Stimulated activated naive B cell treated with anti-CD40 and anti-IgM and Interleukin-4, amounts not matched to agents 10 μg/mL and 1 μg/mL and 100 μg/mL, for 72 hours (primary cell): ENCODE data around the gene SOX5.
"Not testable (repeated sequence)": the region's sequence is repeated elsewhere in the genome, so short reads cannot be mapped to it uniquely, and the experiment has no call there.

Experiments used
- ATAC-seq, 2 donors: fragments of 150-1000 bp; cut with Tn5 transposase; replicated peaks; 2 replicates each; pipeline ENCODE4 v1.10.0; 2021; ENCODE audit warnings: moderate library complexity in 1 of 2
- DNase-seq: peaks from one replicate; pipeline ENCODE4 v3.0.0; 2021
- H3K27ac Mint-ChIP-seq: one replicate; pipeline ENCODE4 v1.8.0; 2022; ENCODE audit warnings: mild to moderate bottlenecking, mixed read lengths
- H3K27me3 Mint-ChIP-seq, 2 donors: one replicate each; pipeline ENCODE4 v1.8.0; 2022; ENCODE audit warnings: mixed read lengths in 2 of 2
- H3K36me3 Mint-ChIP-seq, 2 donors: one replicate each; pipeline ENCODE4 v1.8.0; 2022; ENCODE audit warnings: mixed read lengths in 2 of 2, mild to moderate bottlenecking in 1 of 2
- H3K4me1 Mint-ChIP-seq, 2 donors: one replicate each; pipeline ENCODE4 v1.8.0; 2022; ENCODE audit warnings: mixed read lengths in 2 of 2, mild to moderate bottlenecking in 1 of 2
- H3K4me3 Mint-ChIP-seq, 2 donors: one replicate each; pipeline ENCODE4 v1.8.0; 2022; ENCODE audit warnings: mild to moderate bottlenecking in 2 of 2, mixed read lengths in 2 of 2, moderate library complexity in 1 of 2
- H3K9me3 Mint-ChIP-seq, 2 donors: one replicate each; pipeline ENCODE4 v1.8.0; 2022; ENCODE audit warnings: mixed read lengths in 2 of 2, mild to moderate bottlenecking in 1 of 2

SOX5 gene

DNA sequence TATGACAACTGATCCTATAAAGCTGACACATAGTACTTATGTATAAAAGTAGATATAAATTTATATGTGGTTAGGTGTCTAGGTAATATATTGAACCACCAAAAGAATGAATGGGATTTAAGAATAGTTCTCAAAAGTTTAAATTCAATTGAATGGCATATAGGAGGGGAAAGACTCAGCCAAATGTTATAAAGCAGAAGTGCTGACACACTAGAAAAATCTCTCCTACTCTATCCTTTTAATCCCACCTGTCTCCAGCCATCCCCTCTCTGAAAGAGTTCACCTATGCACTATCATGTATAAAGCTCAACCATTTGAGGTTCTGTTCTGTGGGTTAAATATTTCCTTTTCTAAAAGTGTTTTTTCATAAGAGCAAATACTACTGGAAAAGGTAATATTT, 400.7 kb downstream of the SOX5 start:
- H3K4me1 Mint-ChIP-seq, result no peaks in the 10 kb centered on the region
- H3K9me3 Mint-ChIP-seq, result no peaks in the 10 kb centered on the region
- ATAC-seq (no peak), DNase-seq (no peak)
- no peak overlapping the region for H3K27ac Mint-ChIP-seq
- no peaks in the 10 kb centered on the region for H3K36me3 Mint-ChIP-seq
- no peaks in the 10 kb centered on the region for H3K27me3 Mint-ChIP-seq
- H3K4me3 Mint-ChIP-seq, result no peak overlapping the region

DNA sequence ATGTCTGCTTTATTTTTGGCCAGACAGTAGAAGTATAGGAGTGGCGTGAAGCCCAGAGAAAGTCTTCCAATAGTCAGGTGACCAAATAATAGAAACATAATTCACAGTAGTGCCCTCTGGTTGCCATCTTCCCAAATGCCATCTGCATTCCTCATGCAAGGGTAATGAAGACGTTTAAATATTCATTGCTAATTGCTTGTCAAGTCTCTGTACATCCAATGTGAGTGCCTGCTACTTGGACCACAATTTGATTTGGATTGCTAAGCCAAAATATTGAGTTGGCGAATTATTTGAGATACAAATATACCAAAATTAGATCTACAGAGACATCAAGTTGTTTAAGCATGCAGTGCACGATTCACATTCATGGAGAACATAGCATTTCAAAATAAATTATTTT, 402.7 kb downstream of the SOX5 start:
- Mint-ChIP-seq H3K4me1 (no peaks in the 10 kb centered on the region), H3K36me3 (no peaks in the 10 kb centered on the region), H3K27ac (no peak overlapping the region), H3K4me3 (no peak overlapping the region), H3K9me3 (no peaks in the 10 kb centered on the region), H3K27me3 (no peaks in the 10 kb centered on the region)
- DNase-seq, result no peak
- ATAC-seq, result no peak

GRCh38 chr12:23543767-23544166, 405.7 kb downstream of the SOX5 start:
- H3K27me3 Mint-ChIP-seq, result no peaks in the 10 kb centered on the region
- H3K4me1 Mint-ChIP-seq, result no peaks in the 10 kb centered on the region
- no peaks in the 10 kb centered on the region for H3K9me3 Mint-ChIP-seq
- H3K36me3 Mint-ChIP-seq, result no peaks in the 10 kb centered on the region
- no peak overlapping the region for H3K27ac Mint-ChIP-seq
- no peak for DNase-seq
- no peak overlapping the region for H3K4me3 Mint-ChIP-seq
- ATAC-seq, result no peak

DNA sequence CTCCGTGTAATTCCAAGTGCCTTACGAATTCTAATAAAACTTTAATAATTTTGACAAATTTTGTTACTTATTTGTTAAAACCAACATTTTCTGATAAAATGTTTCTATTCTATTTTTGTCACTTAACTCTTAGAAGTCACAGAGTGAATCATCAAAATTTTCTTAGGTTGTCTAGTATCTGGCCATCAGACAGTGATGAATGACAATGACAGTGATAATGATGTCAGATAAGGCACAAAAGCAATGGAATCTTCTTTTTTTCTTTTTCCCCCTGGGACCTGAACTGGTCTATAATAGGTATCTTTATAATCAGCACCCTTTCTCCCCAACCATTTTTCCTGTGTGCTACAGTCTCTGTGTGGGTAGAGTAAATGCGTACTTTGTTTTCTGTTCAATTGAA, 407.3 kb downstream of the SOX5 start:
- Mint-ChIP-seq H3K27ac (no peak overlapping the region), H3K4me1 (no peaks in the 10 kb centered on the region), H3K27me3 (no peaks in the 10 kb centered on the region), H3K4me3 (no peak overlapping the region), H3K36me3 (no peaks in the 10 kb centered on the region), H3K9me3 (no peaks in the 10 kb centered on the region)
- ATAC-seq (no peak), DNase-seq (no peak)

DNA sequence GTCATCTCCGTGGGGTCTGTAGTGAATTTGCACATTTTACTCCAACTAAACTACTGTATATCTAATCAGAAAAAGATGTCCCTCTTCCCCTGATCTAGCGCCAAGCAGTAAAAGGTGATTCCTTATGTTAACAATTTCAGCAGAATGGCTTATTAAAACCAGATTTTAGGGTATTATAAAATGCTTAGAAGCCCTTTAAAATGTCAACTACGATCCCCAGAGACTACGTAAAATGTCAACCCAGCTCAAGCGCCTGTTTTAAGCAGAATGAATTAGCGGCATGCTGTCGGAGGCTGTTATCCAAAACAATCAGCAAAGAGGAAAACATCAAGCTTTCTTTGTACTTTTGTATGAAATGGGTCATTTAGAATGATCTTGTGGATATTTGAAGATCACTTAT, 408.9 kb downstream of the SOX5 start:
- Mint-ChIP-seq H3K27ac (no peak overlapping the region), H3K4me1 (no peaks in the 10 kb centered on the region), H3K36me3 (no peaks in the 10 kb centered on the region), H3K27me3 (no peaks in the 10 kb centered on the region), H3K9me3 (no peaks in the 10 kb centered on the region), H3K4me3 (no peak overlapping the region)
- ATAC-seq, result no peak
- no peak for DNase-seq

DNA sequence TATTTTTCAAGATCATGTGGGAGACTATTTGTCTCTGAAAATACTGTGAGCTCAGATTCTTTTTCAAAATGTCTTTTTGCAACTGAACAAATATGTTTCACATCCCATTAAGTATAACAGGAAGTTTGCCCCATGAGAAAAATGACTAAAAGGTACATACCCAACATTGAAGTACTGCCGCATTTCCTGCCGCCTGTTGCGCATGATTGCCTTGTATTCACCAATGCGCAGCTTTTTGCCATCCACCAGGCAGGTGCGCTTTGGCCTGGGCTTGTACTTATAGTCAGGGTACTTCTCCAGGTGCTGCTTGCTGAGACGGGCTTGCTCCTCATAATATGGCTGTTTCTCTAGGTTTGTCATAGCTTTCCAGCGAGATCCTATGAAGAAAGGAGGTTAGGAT, 413.2 kb downstream of the SOX5 start:
- Mint-ChIP-seq H3K9me3 (no peaks in the 10 kb centered on the region), H3K36me3 (no peaks in the 10 kb centered on the region), H3K4me1 (no peaks in the 10 kb centered on the region), H3K4me3 (no peak overlapping the region), H3K27ac (no peak overlapping the region), H3K27me3 (no peaks in the 10 kb centered on the region)
- peak in 1 of 2 donors; percentile 73 for ATAC-seq
- DNase-seq, result peak; percentile 18

DNA sequence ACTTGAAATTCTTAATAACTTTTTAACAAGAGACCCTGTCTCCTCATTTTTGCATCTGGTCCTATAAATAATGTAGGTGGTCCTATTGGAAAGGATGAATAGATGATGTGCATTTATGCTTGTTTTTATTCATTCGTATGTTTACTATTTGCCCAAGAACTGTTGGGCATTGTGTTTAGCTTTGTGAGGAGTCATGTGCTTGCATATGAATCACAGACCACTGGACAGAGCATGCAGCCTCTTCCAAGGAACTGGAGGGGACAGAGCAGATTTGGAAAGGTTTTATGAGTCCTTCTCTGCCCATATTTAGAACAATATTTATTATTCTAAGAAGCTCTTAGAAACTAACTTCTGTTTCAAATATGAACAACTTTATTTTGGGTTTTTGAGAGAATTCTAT, 414.0 kb downstream of the SOX5 start:
- Mint-ChIP-seq H3K9me3 (no peaks in the 10 kb centered on the region), H3K27ac (no peak overlapping the region), H3K4me3 (no peak overlapping the region), H3K4me1 (no peaks in the 10 kb centered on the region), H3K27me3 (no peaks in the 10 kb centered on the region), H3K36me3 (no peaks in the 10 kb centered on the region)
- DNase-seq (no peak), ATAC-seq (no peak)

DNA sequence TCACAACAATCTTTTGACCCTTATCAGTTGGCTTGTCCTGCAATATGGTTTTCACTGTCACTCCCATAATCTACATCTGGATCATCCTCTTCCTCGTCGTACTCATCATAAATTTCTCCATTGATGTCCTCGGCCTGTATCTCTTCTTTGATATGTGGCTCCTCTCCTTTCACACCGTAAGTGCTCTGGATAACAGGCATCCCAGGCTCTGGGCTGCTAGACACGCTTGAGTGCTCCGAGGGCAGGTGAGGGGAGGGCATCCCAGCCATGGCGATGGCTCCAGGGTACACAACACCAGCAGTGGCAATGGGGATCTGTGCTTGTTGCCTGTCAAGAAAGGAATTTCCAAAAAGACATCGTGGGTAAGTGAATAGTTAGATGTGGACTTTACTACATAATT, 415.3 kb downstream of the SOX5 start:
- Mint-ChIP-seq H3K36me3 (no peaks in the 10 kb centered on the region), H3K4me1 (no peaks in the 10 kb centered on the region), H3K27ac (no peak overlapping the region), H3K27me3 (no peaks in the 10 kb centered on the region), H3K9me3 (no peaks in the 10 kb centered on the region), H3K4me3 (no peak overlapping the region)
- DNase-seq (no peak), ATAC-seq (no peak)

- DNase-seq, result no peak
- no peaks in the 10 kb centered on the region for H3K4me1 Mint-ChIP-seq
- no peaks in the 10 kb centered on the region for H3K36me3 Mint-ChIP-seq
- H3K27ac Mint-ChIP-seq, result no peak overlapping the region
- H3K27me3 Mint-ChIP-seq, result no peaks in the 10 kb centered on the region
- H3K4me3 Mint-ChIP-seq, result no peak overlapping the region
- no peaks in the 10 kb centered on the region for H3K9me3 Mint-ChIP-seq
- ATAC-seq, result no peak
Observed at GRCh38 chr12:23533699-23534098, 415.8 kb downstream of the SOX5 start.

GRCh38 chr12:23533265-23533664, 416.2 kb downstream of the SOX5 start:
- Mint-ChIP-seq H3K27ac (no peak overlapping the region), H3K9me3 (no peaks in the 10 kb centered on the region), H3K36me3 (no peaks in the 10 kb centered on the region), H3K4me3 (no peak overlapping the region), H3K4me1 (no peaks in the 10 kb centered on the region), H3K27me3 (no peaks in the 10 kb centered on the region)
- no peak for DNase-seq
- no peak for ATAC-seq

GRCh38 chr12:23528316-23528715, 421.2 kb downstream of the SOX5 start:
- no peak for ATAC-seq

GRCh38 chr12:23525450-23526072, 423.9 kb downstream of the SOX5 start:
- H3K4me1 Mint-ChIP-seq, result no peaks in the 10 kb centered on the region
- peaks cover 0 to 2% of the 10 kb centered on the region in 2 donors for H3K9me3 Mint-ChIP-seq
- no peaks in the 10 kb centered on the region for H3K27me3 Mint-ChIP-seq
- no peak overlapping the region for H3K4me3 Mint-ChIP-seq
- H3K36me3 Mint-ChIP-seq, result no peaks in the 10 kb centered on the region
- no peak overlapping the region for H3K27ac Mint-ChIP-seq
- ATAC-seq, result no peak
- no peak for DNase-seq

More at GRCh38 chr12:23528316-23528715, 421.2 kb downstream of the SOX5 start:
- Mint-ChIP-seq H3K9me3 (peaks cover 0 to 2% of the 10 kb centered on the region in 2 donors), H3K27me3 (no peaks in the 10 kb centered on the region), H3K27ac (no peak overlapping the region), H3K4me1 (no peaks in the 10 kb centered on the region), H3K36me3 (no peaks in the 10 kb centered on the region), H3K4me3 (no peak overlapping the region)
- DNase-seq, result no peak

GRCh38 chr12:23523339-23523738, 426.1 kb downstream of the SOX5 start:
- Mint-ChIP-seq H3K36me3 (no peaks in the 10 kb centered on the region), H3K27me3 (no peaks in the 10 kb centered on the region), H3K4me1 (no peaks in the 10 kb centered on the region), H3K27ac (no peak overlapping the region), H3K9me3 (peaks cover 5 to 6% of the 10 kb centered on the region in 2 donors), H3K4me3 (no peak overlapping the region)
- DNase-seq, result no peak
- no peak for ATAC-seq

DNA sequence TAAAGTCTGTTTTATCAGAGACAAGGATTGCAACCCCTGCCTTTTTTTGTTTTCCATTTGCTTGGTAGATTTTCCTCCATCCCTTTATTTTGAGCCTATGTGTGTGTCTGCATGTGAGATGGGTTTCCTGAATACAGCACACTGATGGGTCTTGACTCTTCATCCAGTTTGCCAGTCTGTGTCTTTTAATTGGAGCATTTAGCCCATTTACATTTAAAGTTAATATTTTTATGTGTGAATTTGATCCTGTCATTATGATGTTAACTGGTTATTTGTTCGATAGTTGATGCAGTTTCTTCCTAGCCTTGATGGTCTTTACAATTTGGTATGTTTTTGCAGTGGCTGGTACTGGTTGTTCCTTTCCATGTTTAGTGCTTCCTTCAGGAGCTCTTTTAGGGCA, 430.0 kb downstream of the SOX5 start:
- H3K9me3 Mint-ChIP-seq, H3K36me3 Mint-ChIP-seq, H3K4me1 Mint-ChIP-seq, DNase-seq, ATAC-seq, H3K27me3 Mint-ChIP-seq, H3K4me3 Mint-ChIP-seq, H3K27ac Mint-ChIP-seq: not testable (repeated sequence)

DNA sequence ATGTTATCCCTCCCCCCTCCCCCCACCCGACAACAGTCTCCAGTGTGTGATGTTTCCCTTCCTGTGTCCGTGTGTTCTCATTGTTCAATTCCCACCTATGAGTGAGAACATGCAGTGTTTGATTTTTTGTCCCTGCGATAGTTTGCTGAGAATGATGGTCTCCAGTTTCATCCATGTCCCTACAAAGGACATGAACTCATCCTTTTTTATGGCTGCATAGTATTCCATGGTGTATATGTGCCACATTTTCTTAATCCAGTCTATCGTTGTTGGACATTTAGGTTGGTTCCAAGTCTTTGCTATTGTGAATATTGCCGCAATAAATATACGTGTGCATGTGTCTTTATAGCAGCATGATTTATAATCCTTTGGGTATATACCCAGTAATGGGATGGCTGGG, 433.7 kb downstream of the SOX5 start:
- H3K27me3 Mint-ChIP-seq, H3K4me1 Mint-ChIP-seq, H3K9me3 Mint-ChIP-seq, DNase-seq, ATAC-seq, H3K27ac Mint-ChIP-seq, H3K36me3 Mint-ChIP-seq, H3K4me3 Mint-ChIP-seq: not testable (repeated sequence)

DNA sequence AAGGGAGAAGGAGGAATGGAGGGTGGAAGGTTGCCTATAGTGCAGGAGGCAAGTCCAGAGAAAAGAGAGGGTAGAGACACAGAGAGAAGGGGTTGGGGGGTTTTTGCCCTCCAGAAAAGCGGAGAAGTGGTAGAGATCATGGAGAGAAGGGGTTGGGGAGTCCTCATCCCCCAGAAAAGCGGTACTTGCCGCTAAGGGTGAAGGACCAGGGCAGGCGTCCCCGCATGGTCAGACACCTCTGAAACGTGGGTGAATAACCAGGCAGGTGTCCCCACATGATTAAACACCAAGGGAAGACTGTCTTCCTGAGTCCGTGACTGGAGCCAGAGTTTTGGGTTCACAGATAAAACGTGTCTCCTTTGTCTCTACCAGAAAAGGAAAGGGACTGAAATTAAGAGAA, 439.0 kb downstream of the SOX5 start:
- ATAC-seq (no peak), DNase-seq (no peak)
- Mint-ChIP-seq H3K27ac (no peak overlapping the region), H3K36me3 (no peaks in the 10 kb centered on the region), H3K9me3 (peaks cover 7 to 10% of the 10 kb centered on the region in 2 donors), H3K4me3 (no peak overlapping the region), H3K27me3 (no peaks in the 10 kb centered on the region), H3K4me1 (no peaks in the 10 kb centered on the region)
